ENCODE results near the gene PDE1A.
A peak's percentile ranks its signal among the peaks of the same experiment; 100 is the strongest.

PDE1A gene
- total RNA-seq = 0 to 2.1 (median 0.04) reads per million in 17 experiments

DNA sequence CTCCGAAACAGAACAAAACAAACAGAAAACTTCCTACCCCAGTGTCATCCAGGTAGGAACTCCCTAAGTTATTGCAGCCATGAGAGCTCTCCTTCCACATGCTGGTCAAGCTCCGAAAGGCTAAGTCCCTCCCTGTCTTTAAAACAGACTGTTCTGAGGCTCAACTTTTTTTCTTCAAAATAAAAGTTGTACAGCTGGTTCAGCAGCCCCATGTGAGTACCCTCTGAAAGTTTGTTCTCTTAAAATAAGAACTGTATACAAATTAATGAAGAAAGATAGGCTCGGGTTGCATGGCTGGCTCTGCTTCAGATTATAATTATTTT is at the start of gene PDE1A:
TSS of gene PDE1A (minus strand) at position 119 of the 323 bp plus-strand sequence.
- DNase-seq = no peak

DNA sequence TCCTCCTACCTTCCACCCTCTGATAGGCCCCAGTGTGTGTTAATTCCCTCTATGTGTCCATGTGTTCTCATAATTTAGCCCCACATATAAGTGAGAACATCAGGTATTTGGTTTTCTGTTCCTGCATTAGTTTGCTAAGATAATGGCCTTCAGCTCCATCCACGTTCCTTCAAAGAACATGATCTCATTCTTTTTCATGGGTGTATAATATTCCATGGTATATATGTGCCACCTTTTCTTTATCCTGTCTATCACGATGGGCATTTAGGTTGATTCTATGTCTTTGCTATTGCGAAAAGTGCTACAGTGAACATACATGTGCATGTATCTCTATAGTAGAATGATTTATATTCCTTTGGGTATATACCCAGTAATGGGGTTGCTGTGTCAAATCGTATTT is 46.8 kb upstream of the PDE1A start:
- no peak for DNase-seq

- no peak for DNase-seq
Observed at GRCh38 chr2:182463760-182464159, 36.9 kb upstream of the PDE1A start.

GRCh38 chr2:182456784-182457183 is 29.9 kb upstream of the PDE1A start:
- no peak for DNase-seq

DNA sequence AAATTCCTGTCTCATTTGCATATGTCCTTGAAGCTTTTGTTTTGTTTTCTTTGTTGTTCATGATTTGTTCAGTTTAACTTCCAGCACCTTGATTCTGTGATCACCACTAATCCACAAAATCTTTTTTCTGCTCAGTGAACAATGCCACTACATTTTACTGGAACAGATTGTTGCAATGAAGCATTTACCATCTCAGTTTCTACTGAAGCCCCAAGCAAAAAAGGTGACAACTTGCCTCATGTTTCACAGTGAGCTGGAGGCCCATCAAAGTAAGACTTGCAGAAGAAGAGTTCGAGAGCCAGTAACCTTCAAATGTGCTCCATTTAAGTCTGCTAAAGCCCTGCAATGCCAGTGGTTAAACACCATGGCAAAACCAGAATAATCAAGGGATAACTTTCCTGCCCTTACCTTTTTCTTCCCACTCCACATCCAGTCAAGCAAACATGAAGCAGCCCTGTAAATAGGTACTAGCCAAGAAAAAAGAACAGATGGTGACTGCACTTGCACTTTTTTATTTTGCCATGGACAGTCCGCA is 25.7 kb upstream of the PDE1A start:
- no peak for DNase-seq

- DNase-seq = no peak
Observed at GRCh38 chr2:182448371-182448770, 21.5 kb upstream of the PDE1A start.

DNA sequence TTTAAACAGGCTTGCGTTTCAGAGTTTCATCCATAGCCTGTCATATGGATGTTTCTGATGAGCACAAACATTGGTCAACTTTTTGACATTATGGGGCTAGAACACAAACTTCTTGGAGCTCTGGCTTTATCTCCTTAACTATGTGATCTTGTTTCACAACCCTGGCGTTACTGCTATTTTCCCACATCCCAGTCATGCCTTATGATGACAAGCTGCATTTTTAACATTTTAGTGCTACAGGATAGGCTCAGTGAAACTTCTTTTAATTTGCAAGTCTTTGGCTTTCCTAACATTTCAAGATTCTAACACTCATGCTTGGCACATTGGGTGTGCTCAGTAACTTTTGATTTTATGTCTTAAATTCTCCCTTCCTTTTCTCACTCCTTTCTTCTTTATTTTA is 21.0 kb upstream of the PDE1A start:
- DNase-seq = no peak

- DNase-seq = no peak
Observed at GRCh38 chr2:182447163-182447562, 20.3 kb upstream of the PDE1A start.

DNA sequence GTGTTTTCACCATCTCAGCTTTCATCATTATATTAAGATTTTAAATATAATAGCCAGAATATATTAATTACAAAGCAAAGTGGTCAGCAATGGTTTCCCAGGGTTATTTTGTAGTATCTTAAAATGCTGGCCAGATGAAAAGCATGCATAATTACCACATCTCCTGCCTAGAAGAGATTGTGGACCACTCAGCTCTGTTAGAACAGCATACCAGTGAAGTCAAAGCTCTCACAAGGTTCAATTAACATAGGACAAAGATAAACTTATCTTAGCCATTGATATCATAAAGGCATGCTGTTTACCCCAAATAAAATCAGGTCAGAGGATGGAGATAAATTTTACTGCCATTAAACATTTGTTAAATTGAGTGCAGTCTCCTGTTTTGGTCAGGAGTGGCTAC is 19.3 kb upstream of the PDE1A start:
- DNase-seq = no peak

GRCh38 chr2:182445391-182445965 is 18.6 kb upstream of the PDE1A start:
- DNase-seq = no peak

DNA sequence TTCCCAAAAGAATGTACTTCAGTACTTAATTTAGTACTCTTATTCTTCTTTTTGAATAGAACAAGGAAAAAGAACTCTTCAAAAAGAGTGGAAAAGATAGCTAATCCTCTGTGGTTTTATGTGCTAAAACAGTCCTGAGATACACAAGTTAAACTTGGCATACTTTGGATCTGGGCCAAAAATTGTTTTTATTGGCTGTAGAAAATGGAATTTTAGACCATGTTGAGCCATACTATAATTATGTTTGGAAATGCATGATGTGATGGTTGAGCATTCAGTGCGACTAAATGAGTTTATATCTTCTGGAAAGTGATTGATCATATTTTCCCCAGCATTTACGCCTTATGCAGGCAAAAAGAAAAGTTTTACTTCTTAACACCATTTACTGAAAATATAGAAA is 18.0 kb upstream of the PDE1A start:
- no peak for DNase-seq

- DNase-seq = no peak
Observed at GRCh38 chr2:182444170-182444569, 17.3 kb upstream of the PDE1A start.

- DNase-seq = no peak
Observed at GRCh38 chr2:182436252-182436651, 9.4 kb upstream of the PDE1A start.

DNA sequence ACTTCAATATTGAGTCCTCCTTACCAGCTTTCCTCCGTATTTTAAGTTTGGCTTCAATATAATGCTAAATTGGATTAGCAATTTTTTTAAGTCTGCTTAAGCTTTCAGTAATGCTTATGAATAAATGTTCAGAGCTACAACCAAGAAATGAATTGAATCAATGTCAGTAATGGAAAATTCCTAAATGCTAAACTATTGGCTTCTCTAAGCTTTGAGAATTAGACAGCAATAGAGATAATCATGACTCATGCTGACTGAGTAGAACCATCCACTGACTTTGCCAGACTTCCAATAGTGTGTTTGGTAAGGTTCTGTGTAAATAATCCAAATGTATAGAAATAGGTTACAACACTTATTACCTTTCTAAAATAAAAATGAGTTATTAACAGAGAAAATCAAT is 8.9 kb upstream of the PDE1A start:
- no peak for DNase-seq

DNA sequence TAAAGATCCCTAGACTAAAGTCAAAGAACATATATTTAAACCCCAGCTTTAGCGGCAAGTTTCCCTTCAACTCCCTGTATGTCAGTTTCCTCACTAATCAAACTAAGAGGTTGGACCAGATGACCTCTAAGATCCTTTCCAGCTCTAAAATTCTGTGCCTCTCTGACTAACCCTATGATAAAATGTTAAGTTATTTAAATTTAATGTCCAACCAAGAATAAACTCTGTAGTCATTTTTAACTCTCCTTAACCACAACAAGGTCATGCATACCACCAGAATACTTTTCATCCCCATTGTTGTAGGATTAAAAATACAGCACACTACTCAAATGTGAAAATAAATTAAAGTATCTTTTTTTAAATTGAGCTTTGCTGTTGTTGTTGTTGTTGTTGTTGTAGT is 5.2 kb upstream of the PDE1A start:
- no peak for DNase-seq

DNA sequence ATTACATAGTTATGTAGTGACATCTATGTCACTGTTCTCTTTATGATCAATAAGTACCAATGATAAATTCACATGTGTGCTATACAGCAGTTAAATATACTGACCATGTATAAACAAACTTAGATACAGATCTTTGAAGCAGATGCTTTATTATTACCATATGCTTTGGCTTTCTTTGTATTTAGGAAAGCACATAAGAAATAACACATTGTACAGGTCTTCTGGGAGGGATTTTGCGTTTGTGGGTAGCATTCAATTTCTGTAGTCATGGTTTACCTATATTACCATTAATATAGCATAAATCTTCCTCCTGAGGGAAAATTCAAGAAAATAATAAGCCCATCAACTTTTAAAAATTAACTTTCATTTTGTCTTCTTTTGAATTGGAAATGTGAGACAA is 1.6 kb upstream of the PDE1A start:
- DNase-seq = no peak

GRCh38 chr2:182426082-182426917 is 536 bp downstream of the PDE1A start:
- DNase-seq = peak in 3 of 4 experiments; percentile 1 to 9 (median 6)

GRCh38 chr2:182422864-182423263 is 4.0 kb downstream of the PDE1A start:
- no peak for DNase-seq

- no peak for DNase-seq
Observed at GRCh38 chr2:182420669-182421068, 6.2 kb downstream of the PDE1A start.

DNA sequence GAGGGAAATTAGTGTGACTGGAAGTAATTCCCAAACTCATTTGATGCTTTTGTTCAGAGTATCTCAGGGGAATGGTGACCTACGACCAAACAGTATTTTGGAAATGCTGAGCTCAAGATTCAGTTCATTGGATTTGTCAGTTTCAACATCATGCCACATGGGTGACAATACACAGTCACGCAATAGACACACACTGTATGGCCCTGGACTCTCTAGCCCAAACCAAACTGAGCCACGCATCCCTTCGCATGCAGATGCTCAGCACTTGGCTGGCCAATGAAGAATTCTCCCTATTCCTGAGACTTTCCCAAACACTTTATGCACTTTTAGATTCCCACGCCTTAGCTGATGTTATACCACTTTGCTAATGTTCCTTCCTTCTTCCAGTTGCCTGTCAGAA is 10.0 kb downstream of the PDE1A start:
- no peak for DNase-seq

DNA sequence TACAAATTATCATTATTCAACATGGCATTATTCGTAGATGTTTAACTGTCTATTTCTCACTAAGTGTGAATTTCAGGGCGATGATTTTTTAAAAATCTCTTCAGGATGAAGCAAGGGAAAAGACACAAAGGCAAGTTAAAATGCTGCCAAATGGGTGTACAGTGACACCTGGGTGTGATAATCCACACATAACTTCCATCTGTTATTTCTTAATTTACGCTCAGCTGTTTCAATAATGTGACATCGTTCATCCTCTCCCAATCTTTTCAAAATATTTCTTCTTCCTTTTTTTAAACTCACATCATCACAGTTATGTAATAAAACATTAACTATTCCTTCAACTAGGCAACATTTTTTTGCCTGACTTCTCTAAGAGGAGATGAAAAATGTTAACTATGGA is 10.6 kb downstream of the PDE1A start:
- no peak for DNase-seq

DNA sequence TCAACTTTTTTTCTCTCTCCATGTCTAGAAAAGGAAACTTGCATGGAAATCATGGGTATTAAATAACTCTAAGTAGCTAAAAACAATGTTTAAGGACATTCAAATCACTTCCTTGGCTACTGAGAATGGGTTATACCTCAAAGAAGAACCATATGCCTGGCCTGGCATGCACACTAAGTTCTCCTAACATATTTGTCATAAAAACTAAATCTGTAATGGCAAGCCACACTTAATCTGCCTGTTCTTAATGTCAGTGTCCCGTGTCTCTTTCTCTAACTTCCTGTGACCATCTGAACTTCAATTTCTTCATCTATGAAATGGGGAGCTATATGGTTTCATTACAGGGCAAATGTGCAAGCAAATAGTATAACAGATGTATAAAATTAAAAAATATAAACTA is 11.1 kb downstream of the PDE1A start:
- no peak for DNase-seq

GRCh38 chr2:182412858-182413257 is 14.0 kb downstream of the PDE1A start:
- no peak for DNase-seq

GRCh38 chr2:182410120-182410519 is 16.7 kb downstream of the PDE1A start:
- no peak for DNase-seq
